Natural killer cell (primary cell): ENCODE results near the gene PPP1R13B. TPM values are rescaled to one million over a fixed set of nuclear protein-coding genes. Genes with fewer than 3 reads are reported as not detected.
A peak's percentile ranks its signal among the peaks of the same experiment; 100 is the strongest.
"Not testable (repeated sequence)": the region's sequence is repeated elsewhere in the genome, so short reads cannot be mapped to it uniquely, and the experiment has no call there.

Experiments used
- ATAC-seq, 3 donors: fragments of 150-1000 bp in 2 of 3; fragments of 200-7000 bp in 1 of 3; cut with Tn5 transposase; 1 replicate in 1 of 3; 2 replicates in 2 of 3; pipeline ENCODE4 v1.10.0; 2021; ENCODE audit warnings: mild to moderate bottlenecking in 2 of 3, moderate library complexity in 2 of 3
- DNase-seq, 2 donors: peaks; one replicate each; pipeline versions ENCODE4 v3.0.0 to v3.0.0-alpha.2; 2013 to 2021; ENCODE audit warnings: mixed read lengths in 1 of 2
- H3K27ac ChIP-seq: one replicate; pipeline ENCODE4 v1.5.1; 2013; ENCODE audit warnings: mild to moderate bottlenecking, low read length
- H3K27me3 ChIP-seq: one replicate; pipeline ENCODE4 v1.6.1; 2013; ENCODE audit warnings: low read length; ENCODE audit not compliant: control insufficient read depth, insufficient read depth
- H3K36me3 ChIP-seq: one replicate; pipeline ENCODE4 v1.6.1; 2013; ENCODE audit warnings: low read length; ENCODE audit not compliant: control insufficient read depth, insufficient read depth
- H3K4me1 ChIP-seq: one replicate; pipeline ENCODE4 v1.6.1; 2013; ENCODE audit warnings: low read length; ENCODE audit not compliant: control insufficient read depth, insufficient read depth
- H3K4me3 ChIP-seq: one replicate; pipeline ENCODE4 v1.5.1; 2013; ENCODE audit warnings: low read length
- H3K9me3 ChIP-seq: one replicate; pipeline ENCODE4 v1.6.1; 2013; ENCODE audit warnings: low read length; ENCODE audit not compliant: control insufficient read depth, insufficient read depth
- H3K27ac Mint-ChIP-seq, 2 donors: one replicate each; pipeline ENCODE4 v1.8.0; 2022; ENCODE audit warnings: mild to moderate bottlenecking in 2 of 2, mixed read lengths in 2 of 2, moderate library complexity in 1 of 2
- H3K27me3 Mint-ChIP-seq, 2 donors: one replicate each; pipeline ENCODE4 v1.8.0; 2022; ENCODE audit warnings: low read depth in 2 of 2, mixed read lengths in 2 of 2
- H3K36me3 Mint-ChIP-seq: one replicate; pipeline ENCODE4 v1.8.0; 2022; ENCODE audit warnings: mixed read lengths
- H3K4me1 Mint-ChIP-seq, 2 donors: one replicate each; pipeline ENCODE4 v1.8.0; 2022; ENCODE audit warnings: mixed read lengths in 2 of 2
- H3K4me3 Mint-ChIP-seq: one replicate; pipeline ENCODE4 v1.8.0; 2022; ENCODE audit warnings: mild to moderate bottlenecking, moderate library complexity, mixed read lengths
- H3K9me3 Mint-ChIP-seq, 2 donors: one replicate each; pipeline ENCODE4 v1.8.0; 2022; ENCODE audit warnings: mixed read lengths in 2 of 2
- WGBS: methylation state at CpG from one replicate; pipeline ENCODE4 v1.1.7; 2013; ENCODE audit warnings: missing lambda C conversion rate; ENCODE audit not compliant: insufficient coverage; 5-methylcytosine and 5-hydroxymethylcytosine counted together
- intact Hi-C: fragments of 100-400 bp; cut with micrococcal nuclease; formaldehyde crosslinking; loops from one replicate; pipeline ENCODE4 v1.14.2; 2022
- total RNA-seq, 4 donors: library from RNA; stranded (reverse); fragments of 120-200 nt in 1 of 4; gene quantifications; one replicate each; pipeline versions ENCODE4 v1.2.3 to v1.2.4, GENCODE V29; 2013 to 2022
- TF ChIP-seq, protein P1 (sequence below): fragments of 200-600 bp; IDR thresholded peaks from one replicate; pipeline ENCODE4 v1.8.0; 2022; ENCODE audit warnings: antibody characterized with exemption

Gene PPP1R13B
- total RNA-seq, 3 donors from 2014 or later (not counting 1 experiment from before 2014, with no cell fraction given) = 26.5 to 35.5 (median 31.7) TPM

DNA sequence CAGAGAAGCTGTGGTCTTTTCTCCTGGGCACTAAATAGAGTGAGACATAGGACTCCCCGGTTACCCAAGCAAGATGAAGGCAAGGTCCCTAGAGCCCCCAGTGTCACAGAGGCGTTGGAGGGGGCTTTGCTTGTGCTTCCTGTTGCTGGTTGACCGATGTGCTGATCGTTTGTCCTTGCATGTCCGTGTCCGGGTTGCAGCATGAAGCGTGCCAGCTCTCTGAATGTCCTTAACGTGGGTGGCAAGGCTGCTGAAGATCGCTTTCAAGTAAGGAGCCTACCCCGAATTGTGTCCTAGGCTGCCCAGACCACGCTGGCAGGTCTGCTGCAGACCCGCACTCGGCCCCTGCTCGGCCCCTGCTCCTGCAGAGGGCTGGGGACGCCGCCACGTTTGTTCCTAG, 155.2 kb downstream of the PPP1R13B start:
- Mint-ChIP-seq H3K4me3 (no peak overlapping the region), H3K36me3 (no peaks in the 10 kb centered on the region), H3K27ac (no peak overlapping the region), H3K4me1 (peaks cover 7 to 13% of the 10 kb centered on the region in 2 donors), H3K27me3 (no peaks in the 10 kb centered on the region), H3K9me3 (no peaks in the 10 kb centered on the region)
- WGBS = 85% methylated on average over 17 of the region's 17 CpGs
- Histone ChIP-seq H3K4me1 (no peaks in the 10 kb centered on the region), H3K27me3 (no peaks in the 10 kb centered on the region), H3K9me3 (no peaks in the 10 kb centered on the region), H3K27ac (no peak overlapping the region), H3K36me3 (peaks cover 47% of the 10 kb centered on the region), H3K4me3 (no peak overlapping the region)
- DNase-seq (no peak), ATAC-seq (no peak)
- TF ChIP-seq, protein P1, sequence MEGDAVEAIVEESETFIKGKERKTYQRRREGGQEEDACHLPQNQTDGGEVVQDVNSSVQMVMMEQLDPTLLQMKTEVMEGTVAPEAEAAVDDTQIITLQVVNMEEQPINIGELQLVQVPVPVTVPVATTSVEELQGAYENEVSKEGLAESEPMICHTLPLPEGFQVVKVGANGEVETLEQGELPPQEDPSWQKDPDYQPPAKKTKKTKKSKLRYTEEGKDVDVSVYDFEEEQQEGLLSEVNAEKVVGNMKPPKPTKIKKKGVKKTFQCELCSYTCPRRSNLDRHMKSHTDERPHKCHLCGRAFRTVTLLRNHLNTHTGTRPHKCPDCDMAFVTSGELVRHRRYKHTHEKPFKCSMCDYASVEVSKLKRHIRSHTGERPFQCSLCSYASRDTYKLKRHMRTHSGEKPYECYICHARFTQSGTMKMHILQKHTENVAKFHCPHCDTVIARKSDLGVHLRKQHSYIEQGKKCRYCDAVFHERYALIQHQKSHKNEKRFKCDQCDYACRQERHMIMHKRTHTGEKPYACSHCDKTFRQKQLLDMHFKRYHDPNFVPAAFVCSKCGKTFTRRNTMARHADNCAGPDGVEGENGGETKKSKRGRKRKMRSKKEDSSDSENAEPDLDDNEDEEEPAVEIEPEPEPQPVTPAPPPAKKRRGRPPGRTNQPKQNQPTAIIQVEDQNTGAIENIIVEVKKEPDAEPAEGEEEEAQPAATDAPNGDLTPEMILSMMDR = no peak
- intact Hi-C loops = no loop called here

DNA sequence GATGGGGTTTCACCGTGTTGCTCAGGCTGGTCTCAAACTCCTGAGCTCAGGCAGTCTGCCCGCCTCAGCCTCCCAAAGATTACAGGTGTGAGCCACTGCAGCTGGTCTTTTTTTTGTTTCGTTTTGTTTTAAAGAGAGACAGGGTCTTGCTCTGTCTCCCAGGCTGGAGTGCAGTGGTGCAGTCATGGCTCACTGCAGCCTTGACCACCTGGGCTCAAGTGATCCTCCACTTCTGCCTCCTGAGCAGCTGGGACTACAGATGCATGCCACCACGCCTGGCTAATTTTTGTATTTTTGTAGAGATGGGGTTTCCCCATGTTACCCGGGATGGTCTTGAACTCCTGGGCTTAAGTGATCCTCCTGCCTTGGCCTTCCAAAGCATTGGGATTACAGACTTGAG, 155.7 kb downstream of the PPP1R13B start:
- H3K36me3 ChIP-seq = peaks cover 52% of the 10 kb centered on the region

DNA sequence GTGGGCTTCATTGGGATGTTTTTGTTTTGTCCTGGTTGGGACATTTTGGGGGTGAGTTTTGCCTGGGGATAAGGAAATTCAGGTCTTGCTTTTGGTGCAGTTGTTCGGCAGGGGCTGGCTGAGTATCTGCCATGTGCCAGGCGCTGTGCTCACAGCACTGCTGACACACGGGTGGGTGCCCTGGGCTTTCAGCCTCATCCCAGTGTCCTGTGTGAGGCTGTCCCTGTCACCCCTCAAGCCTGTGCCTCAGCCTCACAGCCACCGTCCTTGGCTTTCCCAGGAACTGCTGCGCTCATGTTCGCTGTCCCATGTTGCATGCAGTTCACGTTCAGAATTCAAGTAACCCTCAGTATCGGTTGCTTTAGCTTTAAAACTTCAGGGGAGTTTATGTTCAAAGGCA, 157.0 kb downstream of the PPP1R13B start:
- Histone ChIP-seq H3K36me3 (peaks cover 56% of the 10 kb centered on the region), H3K4me1 (no peaks in the 10 kb centered on the region), H3K27ac (no peak overlapping the region), H3K9me3 (no peaks in the 10 kb centered on the region), H3K27me3 (no peaks in the 10 kb centered on the region), H3K4me3 (no peak overlapping the region)
- Mint-ChIP-seq H3K9me3 (no peaks in the 10 kb centered on the region), H3K36me3 (no peaks in the 10 kb centered on the region), H3K4me1 (peaks cover 5 to 6% of the 10 kb centered on the region in 2 donors), H3K4me3 (no peak overlapping the region), H3K27ac (peak overlapping the region in 1 of 2 donors; percentile 45), H3K27me3 (no peaks in the 10 kb centered on the region)
- WGBS = 95% methylated on average over 8 of the region's 8 CpGs
- intact Hi-C loops = no loop called here
- ATAC-seq = no peak
- TF ChIP-seq, protein P1 = no peak
- DNase-seq = no peak

More for the DNA sequence above, 155.7 kb downstream of the PPP1R13B start:
- H3K4me3 Mint-ChIP-seq, ATAC-seq, H3K27me3 Mint-ChIP-seq, DNase-seq, H3K4me3 ChIP-seq, H3K27ac ChIP-seq, H3K36me3 Mint-ChIP-seq, H3K4me1 ChIP-seq, H3K9me3 Mint-ChIP-seq, H3K9me3 ChIP-seq, intact Hi-C loops, H3K27me3 ChIP-seq, H3K27ac Mint-ChIP-seq: not testable (repeated sequence)
- H3K4me1 Mint-ChIP-seq = peaks cover 7 to 13% of the 10 kb centered on the region in 2 donors
- WGBS = 87% methylated on average over 5 of the region's 5 CpGs

DNA sequence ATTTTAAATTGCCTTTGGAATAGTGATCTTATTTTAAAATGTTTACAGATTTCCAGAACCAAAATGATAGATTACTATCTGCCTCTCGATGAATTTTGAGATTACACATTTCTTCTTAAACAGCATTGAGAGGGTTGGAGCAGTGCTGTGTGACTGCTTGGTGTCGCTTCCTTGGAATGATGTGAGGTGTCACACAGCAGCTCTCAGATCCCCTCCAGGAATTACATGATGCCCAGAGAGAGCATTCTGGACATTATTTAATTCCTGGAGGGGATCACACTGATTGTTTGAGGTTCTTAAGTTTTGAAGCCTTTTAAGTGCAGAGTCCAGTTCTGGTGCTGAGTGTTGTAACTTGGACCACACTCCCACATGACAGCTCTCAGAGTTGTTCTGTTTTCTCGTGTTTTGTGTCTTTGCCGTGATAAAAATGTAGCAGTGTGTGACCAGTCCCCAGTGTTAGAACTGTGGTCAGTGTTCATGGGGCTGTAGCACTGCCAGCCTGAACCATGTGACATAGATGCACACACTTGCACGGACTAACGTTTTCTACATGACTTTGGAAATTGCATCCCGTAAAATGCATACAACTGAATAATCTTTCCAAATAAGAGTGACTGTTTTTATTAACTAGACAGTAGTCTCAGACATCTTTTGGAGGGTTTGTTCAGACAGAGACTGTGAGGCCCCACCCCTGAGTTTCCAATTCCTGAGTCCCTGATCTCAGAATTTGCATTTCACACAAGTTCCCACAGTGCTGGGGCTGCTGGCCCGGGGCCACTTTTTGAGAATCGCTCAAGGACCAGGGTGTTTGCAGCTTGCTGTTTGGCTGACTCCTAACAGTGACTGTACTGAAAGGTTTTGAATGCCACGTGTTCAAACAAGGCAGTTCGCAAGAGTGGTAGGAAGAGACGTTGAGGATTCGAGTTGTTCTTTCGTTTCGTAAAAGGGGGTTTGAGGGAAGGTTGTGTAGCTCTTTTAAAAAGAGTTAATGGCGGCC, 158.2 kb downstream of the PPP1R13B start:
- H3K36me3 ChIP-seq = peaks cover 56% of the 10 kb centered on the region
- H3K27ac ChIP-seq = no peak overlapping the region
- H3K4me1 ChIP-seq = no peaks in the 10 kb centered on the region
- H3K9me3 Mint-ChIP-seq = no peaks in the 10 kb centered on the region
- H3K27me3 Mint-ChIP-seq = no peaks in the 10 kb centered on the region
- H3K4me3 Mint-ChIP-seq = no peak overlapping the region
- H3K27me3 ChIP-seq = no peaks in the 10 kb centered on the region
- H3K4me3 ChIP-seq = no peak overlapping the region
- H3K9me3 ChIP-seq = no peaks in the 10 kb centered on the region
- peaks cover 4 to 6% of the 10 kb centered on the region in 2 donors for H3K4me1 Mint-ChIP-seq
- intact Hi-C loops = no loop called here
- 91% methylated on average over 16 of the region's 16 CpGs for WGBS
- DNase-seq = no peak
- ATAC-seq = no peak
- TF ChIP-seq, protein P1 = no peak
- H3K36me3 Mint-ChIP-seq = no peaks in the 10 kb centered on the region
- H3K27ac Mint-ChIP-seq = no peak overlapping the region
